Bronchial epithelial cell (primary cell): ENCODE results near the gene GNL1. TPM values are rescaled to one million over a fixed set of nuclear protein-coding genes. Genes with fewer than 3 reads are reported as not detected.

Experiments used
- DNase-seq: peaks from one replicate; pipeline ENCODE4 v3.0.0-alpha.2; 2010; ENCODE audit warnings: low read depth
- FAIRE-seq: peaks from 2 replicates; lab custom pipeline; 2011; peaks lifted over from hg19 to GRCh38; lab: Jason Lieb, UNC
- H3K27me3 ChIP-seq: 2 replicates; pipeline ENCODE4 v1.5.1; 2011; ENCODE audit warnings: low read length; ENCODE audit not compliant: control insufficient read depth, insufficient read depth
- H3K36me3 ChIP-seq: 2 replicates; pipeline ENCODE4 v1.5.1; 2011; ENCODE audit warnings: low read length; ENCODE audit not compliant: control insufficient read depth, insufficient read depth
- H3K4me3 ChIP-seq: 2 replicates; pipeline ENCODE4 v1.5.1; 2011; ENCODE audit warnings: mild to moderate bottlenecking, low read depth, low read length, control low read depth
- total RNA-seq: library from RNA; depleted of rRNA; stranded (reverse); fragments of >200 nt; gene quantifications from 2 replicates; pipeline ENCODE4 v1.2.1, GENCODE V29; 2014
- TF ChIP-seq, protein P1 (sequence below): IDR thresholded peaks from 2 replicates; pipeline ENCODE4 v1.5.1; 2011; ENCODE audit warnings: mild to moderate bottlenecking, moderate library complexity, low read length, control low read depth, inconsistent platforms; ENCODE audit not compliant: insufficient read depth, severe bottlenecking

The GNL1 gene
- total RNA-seq, 1 donor from 2014 or later, result 21.9 TPM

DNA sequence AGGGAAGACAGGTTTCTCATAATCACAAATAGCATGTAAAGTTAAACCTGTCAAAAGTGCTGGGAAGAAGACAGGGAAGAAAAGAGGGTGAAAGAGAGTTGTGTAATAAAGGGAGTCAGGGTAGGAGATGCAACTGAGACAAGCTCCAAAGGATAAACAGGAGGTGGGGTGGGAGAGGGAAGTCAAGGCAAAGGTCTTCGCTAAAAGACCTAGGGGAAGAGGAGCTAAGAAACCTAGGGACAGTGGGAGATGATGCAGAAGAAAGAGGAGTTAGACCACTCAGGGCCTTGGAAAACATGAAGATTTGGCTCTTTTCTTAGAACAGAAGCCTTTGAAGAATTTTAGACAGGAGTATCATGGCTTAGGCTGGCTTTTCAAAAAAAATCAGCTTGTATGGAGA, 7.8 kb upstream of the GNL1 start:
- Histone ChIP-seq H3K27me3 (no peaks in the 10 kb centered on the region), H3K4me3 (no peak overlapping the region), H3K36me3 (peaks cover 7% of the 10 kb centered on the region)
- FAIRE-seq, result no peak
- TF ChIP-seq, protein P1, sequence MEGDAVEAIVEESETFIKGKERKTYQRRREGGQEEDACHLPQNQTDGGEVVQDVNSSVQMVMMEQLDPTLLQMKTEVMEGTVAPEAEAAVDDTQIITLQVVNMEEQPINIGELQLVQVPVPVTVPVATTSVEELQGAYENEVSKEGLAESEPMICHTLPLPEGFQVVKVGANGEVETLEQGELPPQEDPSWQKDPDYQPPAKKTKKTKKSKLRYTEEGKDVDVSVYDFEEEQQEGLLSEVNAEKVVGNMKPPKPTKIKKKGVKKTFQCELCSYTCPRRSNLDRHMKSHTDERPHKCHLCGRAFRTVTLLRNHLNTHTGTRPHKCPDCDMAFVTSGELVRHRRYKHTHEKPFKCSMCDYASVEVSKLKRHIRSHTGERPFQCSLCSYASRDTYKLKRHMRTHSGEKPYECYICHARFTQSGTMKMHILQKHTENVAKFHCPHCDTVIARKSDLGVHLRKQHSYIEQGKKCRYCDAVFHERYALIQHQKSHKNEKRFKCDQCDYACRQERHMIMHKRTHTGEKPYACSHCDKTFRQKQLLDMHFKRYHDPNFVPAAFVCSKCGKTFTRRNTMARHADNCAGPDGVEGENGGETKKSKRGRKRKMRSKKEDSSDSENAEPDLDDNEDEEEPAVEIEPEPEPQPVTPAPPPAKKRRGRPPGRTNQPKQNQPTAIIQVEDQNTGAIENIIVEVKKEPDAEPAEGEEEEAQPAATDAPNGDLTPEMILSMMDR, result no peak
- DNase-seq, result no peak

DNA sequence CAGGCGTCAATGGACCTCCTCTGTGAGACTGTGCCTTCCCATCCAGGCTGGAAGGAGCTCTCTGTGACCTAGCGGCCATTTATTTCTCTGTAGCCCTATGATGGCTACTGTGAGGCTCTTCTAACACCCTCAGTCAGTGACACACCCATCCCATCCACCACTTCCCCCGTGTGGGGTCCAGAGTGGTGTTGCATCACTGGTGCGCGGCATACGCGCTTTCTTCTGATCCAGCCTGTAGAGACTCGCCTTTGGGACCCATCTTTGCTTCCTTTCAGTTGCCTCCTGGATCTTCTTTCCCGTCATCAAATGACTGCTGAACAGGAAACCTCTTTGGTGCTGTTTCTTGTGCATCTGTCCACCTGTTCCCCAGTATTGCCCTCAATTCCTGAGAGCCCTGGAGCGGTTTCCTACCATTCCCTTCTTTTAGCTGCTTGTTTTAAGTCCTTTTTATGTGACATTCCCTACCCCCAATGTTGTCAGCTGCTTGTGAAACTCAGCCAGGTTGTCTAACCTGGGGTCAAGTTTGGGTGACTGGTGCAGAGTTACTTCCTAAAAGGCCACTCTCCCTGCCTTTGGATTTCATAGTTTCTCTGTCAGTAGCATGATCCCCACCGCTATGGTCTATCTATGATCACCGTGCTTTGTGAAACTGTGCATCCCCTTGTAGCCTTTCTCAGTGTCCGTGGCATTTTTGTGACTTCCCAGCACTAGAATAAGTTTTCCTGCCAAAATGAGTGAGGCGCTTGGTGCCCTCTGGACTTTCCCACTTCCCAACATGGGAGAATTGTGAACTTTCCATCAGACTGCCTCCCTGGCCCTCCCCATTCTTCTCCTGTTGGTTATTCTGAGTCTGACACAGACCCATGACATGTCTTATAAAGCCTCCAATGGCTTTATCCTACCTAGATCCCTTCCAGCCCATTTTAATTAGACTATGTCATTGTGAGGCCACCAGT, 6.5 kb upstream of the GNL1 start:
- no peaks in the 10 kb centered on the region for H3K27me3 ChIP-seq
- TF ChIP-seq, protein P1, result no peak
- DNase-seq, result no peak
- H3K36me3 ChIP-seq, result peaks cover 7% of the 10 kb centered on the region
- H3K4me3 ChIP-seq, result no peak overlapping the region
- FAIRE-seq, result no peak

DNA sequence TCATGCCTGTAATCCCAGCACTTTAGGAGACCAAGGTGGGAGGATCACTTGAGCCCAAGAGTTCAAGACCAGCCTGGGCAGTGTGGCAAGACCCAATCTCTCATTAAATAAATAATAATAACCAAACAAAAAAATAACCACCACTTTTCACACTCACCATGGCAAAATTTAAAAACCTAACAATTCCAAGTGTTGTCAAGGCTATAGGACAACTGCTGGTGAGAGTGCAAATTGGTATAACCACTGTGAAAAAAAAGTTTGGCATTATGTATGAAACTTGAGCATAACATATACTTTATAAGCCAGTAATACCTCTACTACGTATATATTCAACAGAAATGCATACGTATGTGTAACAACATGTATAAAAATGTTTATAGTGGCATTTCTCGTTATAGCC, 4.6 kb upstream of the GNL1 start:
- peaks cover 7% of the 10 kb centered on the region for H3K36me3 ChIP-seq
- TF ChIP-seq, protein P1, result no peak
- no peak overlapping the region for H3K4me3 ChIP-seq
- FAIRE-seq (no peak), DNase-seq (no peak)
- no peaks in the 10 kb centered on the region for H3K27me3 ChIP-seq

DNA sequence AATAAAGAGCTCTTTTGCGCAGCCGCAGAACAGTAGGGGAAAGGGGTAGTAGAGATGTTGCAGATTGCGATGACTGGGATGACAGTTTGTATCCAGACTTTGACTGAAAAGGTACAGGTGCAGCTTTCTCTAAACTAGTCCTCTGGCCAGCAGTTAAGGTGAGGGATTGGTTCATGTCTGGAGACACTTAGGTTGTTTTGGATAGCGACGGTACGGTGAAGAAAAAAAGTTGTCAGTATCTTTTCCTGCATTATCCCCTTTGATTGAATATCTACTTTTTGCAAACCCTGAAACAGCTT, 1.3 kb upstream of the GNL1 start:
- TF ChIP-seq, protein P1, result no peak
- DNase-seq (no peak), FAIRE-seq (no peak)
- no peaks in the 10 kb centered on the region for H3K27me3 ChIP-seq
- peak overlapping the region; percentile 95 for H3K4me3 ChIP-seq
- peaks cover 14% of the 10 kb centered on the region for H3K36me3 ChIP-seq

DNA sequence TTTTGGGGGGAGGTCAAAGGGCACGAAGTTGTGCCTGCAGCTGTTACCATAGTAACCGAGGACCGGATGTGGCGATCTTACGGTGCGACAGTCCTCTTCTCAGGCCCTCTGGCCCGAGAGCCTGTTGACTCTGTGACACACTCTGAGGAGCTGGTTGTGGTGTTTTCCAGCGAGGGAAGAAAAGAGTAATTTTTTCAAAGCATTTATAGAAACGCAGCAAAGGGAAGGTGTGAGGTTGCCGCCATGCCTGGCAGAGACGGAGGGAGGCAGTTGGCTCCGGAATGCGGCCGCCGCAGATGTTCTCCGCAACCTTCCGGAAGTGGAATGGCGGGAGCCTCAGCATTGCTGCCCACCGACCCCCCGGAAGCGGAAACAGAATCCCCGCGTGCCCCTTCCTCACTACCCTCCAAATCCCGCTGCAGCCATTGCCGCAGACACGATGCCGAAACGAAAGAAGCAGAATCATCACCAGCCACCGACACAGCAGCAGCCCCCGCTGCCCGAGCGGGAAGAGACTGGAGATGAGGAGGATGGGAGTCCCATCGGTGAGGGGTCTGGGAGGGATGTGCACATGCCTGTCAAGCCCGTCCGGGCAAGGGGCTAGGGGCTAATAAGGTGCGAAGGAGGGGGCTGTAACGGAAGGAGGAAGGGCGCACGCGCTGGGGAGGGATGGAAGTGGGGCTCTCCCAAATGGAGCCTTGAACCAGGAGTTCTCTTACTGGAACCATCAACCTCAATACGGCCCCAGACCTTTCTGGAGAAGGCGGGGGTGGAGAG, 805 bp upstream of the GNL1 start, which contains the start of gene PRR3:
Gene PRR3, plus strand, starts transcription at position 390 of the 777 bp plus-strand sequence. Its CDS starts 50 bp downstream, at position 440.
- TF ChIP-seq, protein P1, result no peak
- peak; percentile 74 for DNase-seq
- H3K4me3 ChIP-seq, result peak within 1 kb of the TSS; percentile 95
- FAIRE-seq, result no peak
- H3K36me3 ChIP-seq, result peaks cover 14% of the 10 kb centered on the region
- no peaks in the 10 kb centered on the region for H3K27me3 ChIP-seq
